ENCODE data around the gene CEP104.

Gene CEP104

DNA sequence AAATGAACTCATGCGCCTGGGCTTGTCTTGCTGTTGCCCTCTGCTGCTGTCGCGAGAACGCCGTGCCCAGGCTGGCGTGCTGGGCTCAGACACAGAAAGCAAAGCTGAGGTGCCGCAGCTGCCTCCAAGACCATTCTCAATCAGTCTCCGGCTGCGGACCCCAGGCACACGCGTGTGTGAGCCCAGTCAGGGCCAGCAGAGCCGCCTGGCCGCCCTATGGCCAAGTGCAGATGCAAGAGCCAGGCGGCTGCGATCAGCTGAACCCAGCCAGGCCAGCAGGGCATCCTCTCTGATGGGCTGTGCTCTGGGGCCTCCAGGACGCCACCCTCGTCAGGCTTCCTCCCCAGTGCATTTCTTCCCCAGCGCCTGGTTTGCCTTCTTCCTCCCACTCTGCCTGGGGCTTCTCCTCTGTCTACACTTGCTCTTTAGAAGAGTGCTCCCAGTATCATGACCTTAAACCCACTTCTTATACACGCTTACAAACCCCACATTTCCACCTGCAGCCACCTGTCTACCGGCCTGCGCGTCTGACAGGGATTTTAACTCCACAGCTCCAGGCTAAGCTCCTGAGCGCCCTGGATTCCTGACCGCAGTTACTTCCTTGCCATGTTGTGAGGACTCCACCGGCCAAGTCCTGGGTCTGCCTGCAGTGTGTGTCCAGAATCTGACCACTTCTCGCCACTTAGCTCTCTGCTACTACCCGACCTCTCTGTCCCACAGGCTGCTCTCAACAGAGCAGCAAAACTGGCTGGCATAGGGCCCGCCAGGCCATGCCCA, 39.0 kb downstream of the CEP104 start:
- no peak for TF ChIP-seq ZNF8 (CRISPR knock-in tag; IDR thresholded peaks at IDR 0.05)
- no peak for TF ChIP-seq ZFP3 (CRISPR knock-in tag; IDR thresholded peaks at IDR 0.05)
- TF ChIP-seq OSR1 (CRISPR knock-in tag; IDR thresholded peaks at IDR 0.05) = no peak
- no peak for TF ChIP-seq BACH2 (CRISPR knock-in tag; IDR thresholded peaks at IDR 0.05; ENCODE audit: borderline replicate concordance)
- no peak for TF ChIP-seq CSDC2 (CRISPR knock-in tag; IDR thresholded peaks at IDR 0.05)
- no peak for TF ChIP-seq ZNF70 (CRISPR knock-in tag; IDR thresholded peaks at IDR 0.05)
- no peak for TF ChIP-seq RARB (CRISPR knock-in tag; IDR thresholded peaks at IDR 0.05)
- TF ChIP-seq, protein P1, sequence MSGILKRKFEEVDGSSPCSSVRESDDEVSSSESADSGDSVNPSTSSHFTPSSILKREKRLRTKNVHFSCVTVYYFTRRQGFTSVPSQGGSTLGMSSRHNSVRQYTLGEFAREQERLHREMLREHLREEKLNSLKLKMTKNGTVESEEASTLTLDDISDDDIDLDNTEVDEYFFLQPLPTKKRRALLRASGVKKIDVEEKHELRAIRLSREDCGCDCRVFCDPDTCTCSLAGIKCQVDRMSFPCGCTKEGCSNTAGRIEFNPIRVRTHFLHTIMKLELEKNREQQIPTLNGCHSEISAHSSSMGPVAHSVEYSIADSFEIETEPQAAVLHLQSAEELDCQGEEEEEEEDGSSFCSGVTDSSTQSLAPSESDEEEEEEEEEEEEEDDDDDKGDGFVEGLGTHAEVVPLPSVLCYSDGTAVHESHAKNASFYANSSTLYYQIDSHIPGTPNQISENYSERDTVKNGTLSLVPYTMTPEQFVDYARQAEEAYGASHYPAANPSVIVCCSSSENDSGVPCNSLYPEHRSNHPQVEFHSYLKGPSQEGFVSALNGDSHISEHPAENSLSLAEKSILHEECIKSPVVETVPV (CRISPR knock-in tag; IDR thresholded peaks at IDR 0.05) = no peak
- no peak for TF ChIP-seq ARNTL (CRISPR knock-in tag; IDR thresholded peaks at IDR 0.05; ENCODE audit: borderline replicate concordance, low read depth)
- TF ChIP-seq, protein P2, sequence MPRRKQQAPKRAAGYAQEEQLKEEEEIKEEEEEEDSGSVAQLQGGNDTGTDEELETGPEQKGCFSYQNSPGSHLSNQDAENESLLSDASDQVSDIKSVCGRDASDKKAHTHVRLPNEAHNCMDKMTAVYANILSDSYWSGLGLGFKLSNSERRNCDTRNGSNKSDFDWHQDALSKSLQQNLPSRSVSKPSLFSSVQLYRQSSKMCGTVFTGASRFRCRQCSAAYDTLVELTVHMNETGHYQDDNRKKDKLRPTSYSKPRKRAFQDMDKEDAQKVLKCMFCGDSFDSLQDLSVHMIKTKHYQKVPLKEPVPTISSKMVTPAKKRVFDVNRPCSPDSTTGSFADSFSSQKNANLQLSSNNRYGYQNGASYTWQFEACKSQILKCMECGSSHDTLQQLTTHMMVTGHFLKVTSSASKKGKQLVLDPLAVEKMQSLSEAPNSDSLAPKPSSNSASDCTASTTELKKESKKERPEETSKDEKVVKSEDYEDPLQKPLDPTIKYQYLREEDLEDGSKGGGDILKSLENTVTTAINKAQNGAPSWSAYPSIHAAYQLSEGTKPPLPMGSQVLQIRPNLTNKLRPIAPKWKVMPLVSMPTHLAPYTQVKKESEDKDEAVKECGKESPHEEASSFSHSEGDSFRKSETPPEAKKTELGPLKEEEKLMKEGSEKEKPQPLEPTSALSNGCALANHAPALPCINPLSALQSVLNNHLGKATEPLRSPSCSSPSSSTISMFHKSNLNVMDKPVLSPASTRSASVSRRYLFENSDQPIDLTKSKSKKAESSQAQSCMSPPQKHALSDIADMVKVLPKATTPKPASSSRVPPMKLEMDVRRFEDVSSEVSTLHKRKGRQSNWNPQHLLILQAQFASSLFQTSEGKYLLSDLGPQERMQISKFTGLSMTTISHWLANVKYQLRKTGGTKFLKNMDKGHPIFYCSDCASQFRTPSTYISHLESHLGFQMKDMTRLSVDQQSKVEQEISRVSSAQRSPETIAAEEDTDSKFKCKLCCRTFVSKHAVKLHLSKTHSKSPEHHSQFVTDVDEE (CRISPR knock-in tag; IDR thresholded peaks at IDR 0.05) = no peak
- no peak for TF ChIP-seq SNAI2 (CRISPR knock-in tag; IDR thresholded peaks at IDR 0.05)
- no peak for TF ChIP-seq PPARA (CRISPR knock-in tag; IDR thresholded peaks at IDR 0.05; ENCODE audit: borderline replicate concordance)
- TF ChIP-seq ZC3H10 (CRISPR knock-in tag; IDR thresholded peaks at IDR 0.05) = no peak
- TF ChIP-seq ZFP30 (CRISPR knock-in tag; IDR thresholded peaks at IDR 0.05) = no peak
- TF ChIP-seq TCF4 (CRISPR knock-in tag; IDR thresholded peaks at IDR 0.05; ENCODE audit: borderline replicate concordance) = no peak
- no peak for TF ChIP-seq POU6F1 (CRISPR knock-in tag; IDR thresholded peaks at IDR 0.05; ENCODE audit: borderline replicate concordance, low read depth)
- TF ChIP-seq GLIS3 (CRISPR knock-in tag; IDR thresholded peaks at IDR 0.05) = no peak
- no peak for TF ChIP-seq PATZ1 (CRISPR knock-in tag; IDR thresholded peaks at IDR 0.05; ENCODE audit: borderline replicate concordance)
- TF ChIP-seq CREB5 (CRISPR knock-in tag; IDR thresholded peaks at IDR 0.05; ENCODE audit: low read depth) = no peak
- TF ChIP-seq ESRRG (CRISPR knock-in tag; IDR thresholded peaks at IDR 0.05) = no peak
- ATAC-seq = no peak

DNA sequence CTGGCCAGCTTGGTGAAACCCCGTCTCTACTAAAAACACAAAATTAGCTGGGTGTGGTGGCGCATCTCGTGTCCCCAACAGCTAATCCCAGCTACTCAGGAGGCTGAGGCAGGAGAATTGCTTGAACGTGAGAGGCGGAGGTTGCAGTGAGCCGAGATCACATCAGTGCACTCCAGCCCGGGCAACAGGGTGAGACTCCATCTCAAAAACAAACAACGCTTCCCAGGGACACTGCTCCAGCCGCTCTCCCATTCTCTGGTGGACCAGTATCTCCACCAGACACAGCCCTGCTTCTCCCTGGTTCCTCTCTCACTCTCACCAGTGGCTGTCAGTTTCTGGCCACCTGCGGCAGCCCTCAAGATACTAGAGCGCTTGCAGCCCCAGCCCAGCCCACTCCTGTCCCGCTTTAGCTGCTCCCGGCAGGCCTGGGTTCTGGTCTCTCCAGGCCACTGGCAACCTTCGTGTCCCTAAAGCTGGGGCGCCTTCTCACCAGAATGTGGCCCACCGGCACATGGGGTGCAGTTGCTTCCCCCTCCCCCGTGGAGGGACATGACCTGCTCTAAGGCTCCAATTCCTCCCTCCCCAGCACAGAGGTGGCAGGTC, 39.8 kb downstream of the CEP104 start:
- TF ChIP-seq ZNF70 (CRISPR knock-in tag; IDR thresholded peaks at IDR 0.05) = no peak
- TF ChIP-seq RARB (CRISPR knock-in tag; IDR thresholded peaks at IDR 0.05) = no peak
- no peak for TF ChIP-seq PATZ1 (CRISPR knock-in tag; IDR thresholded peaks at IDR 0.05; ENCODE audit: borderline replicate concordance)
- TF ChIP-seq PPARA (CRISPR knock-in tag; IDR thresholded peaks at IDR 0.05; ENCODE audit: borderline replicate concordance) = no peak
- TF ChIP-seq GLIS3 (CRISPR knock-in tag; IDR thresholded peaks at IDR 0.05) = no peak
- TF ChIP-seq ISL1 (CRISPR knock-in tag; IDR thresholded peaks at IDR 0.05) = no peak
- TF ChIP-seq ARNTL (CRISPR knock-in tag; IDR thresholded peaks at IDR 0.05; ENCODE audit: borderline replicate concordance, low read depth) = no peak
- TF ChIP-seq, protein P1 (CRISPR knock-in tag; IDR thresholded peaks at IDR 0.05) = no peak
- no peak for TF ChIP-seq TCF4 (CRISPR knock-in tag; IDR thresholded peaks at IDR 0.05; ENCODE audit: borderline replicate concordance)
- no peak for TF ChIP-seq ZNF8 (CRISPR knock-in tag; IDR thresholded peaks at IDR 0.05)
- ATAC-seq = no peak
